Fibroblast of mammary gland (primary cell): ENCODE results near the gene VAV1.

Experiments
- DNase-seq: peaks from one replicate; pipeline ENCODE4 v3.0.0-alpha.2; 2010; ENCODE audit warnings: low read depth
- H3K4me3 ChIP-seq: 2 replicates; pipeline ENCODE4 v1.5.1; 2011; ENCODE audit warnings: low read depth, mild to moderate bottlenecking, low read length, moderate library complexity; ENCODE audit not compliant: control insufficient read depth
- TF ChIP-seq, protein P1 (sequence below): conservative IDR thresholded peaks from 2 replicates; pipeline ENCODE4 v1.5.1; 2011; ENCODE audit warnings: low read depth, low read length, inconsistent platforms; ENCODE audit not compliant: control insufficient read depth, insufficient read depth

Gene VAV1

GRCh38 chr19:6842871-6843607, 70.5 kb downstream of the VAV1 start:
- TF ChIP-seq, protein P1, sequence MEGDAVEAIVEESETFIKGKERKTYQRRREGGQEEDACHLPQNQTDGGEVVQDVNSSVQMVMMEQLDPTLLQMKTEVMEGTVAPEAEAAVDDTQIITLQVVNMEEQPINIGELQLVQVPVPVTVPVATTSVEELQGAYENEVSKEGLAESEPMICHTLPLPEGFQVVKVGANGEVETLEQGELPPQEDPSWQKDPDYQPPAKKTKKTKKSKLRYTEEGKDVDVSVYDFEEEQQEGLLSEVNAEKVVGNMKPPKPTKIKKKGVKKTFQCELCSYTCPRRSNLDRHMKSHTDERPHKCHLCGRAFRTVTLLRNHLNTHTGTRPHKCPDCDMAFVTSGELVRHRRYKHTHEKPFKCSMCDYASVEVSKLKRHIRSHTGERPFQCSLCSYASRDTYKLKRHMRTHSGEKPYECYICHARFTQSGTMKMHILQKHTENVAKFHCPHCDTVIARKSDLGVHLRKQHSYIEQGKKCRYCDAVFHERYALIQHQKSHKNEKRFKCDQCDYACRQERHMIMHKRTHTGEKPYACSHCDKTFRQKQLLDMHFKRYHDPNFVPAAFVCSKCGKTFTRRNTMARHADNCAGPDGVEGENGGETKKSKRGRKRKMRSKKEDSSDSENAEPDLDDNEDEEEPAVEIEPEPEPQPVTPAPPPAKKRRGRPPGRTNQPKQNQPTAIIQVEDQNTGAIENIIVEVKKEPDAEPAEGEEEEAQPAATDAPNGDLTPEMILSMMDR: no peak
- H3K4me3 ChIP-seq: no peak overlapping the region
- DNase-seq: no peak

DNA sequence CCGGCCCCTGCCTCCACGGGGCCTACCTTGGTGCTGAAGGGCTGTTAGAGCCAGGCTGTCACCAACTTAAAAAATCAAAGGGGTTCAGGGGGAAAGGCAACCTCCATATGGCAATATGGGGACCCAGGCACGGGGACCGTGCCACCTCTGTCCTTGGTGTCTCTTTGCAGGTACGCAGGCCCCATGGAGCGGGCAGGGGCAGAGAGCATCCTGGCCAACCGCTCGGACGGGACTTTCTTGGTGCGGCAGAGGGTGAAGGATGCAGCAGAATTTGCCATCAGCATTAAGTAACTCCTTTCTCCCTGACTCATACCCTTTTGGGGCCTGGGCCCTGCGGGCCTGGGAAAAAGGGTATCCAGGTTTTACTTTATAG, 75.3 kb downstream of the VAV1 start:
- H3K4me3 ChIP-seq: no peak overlapping the region
- TF ChIP-seq, protein P1: no peak
- DNase-seq: no peak

DNA sequence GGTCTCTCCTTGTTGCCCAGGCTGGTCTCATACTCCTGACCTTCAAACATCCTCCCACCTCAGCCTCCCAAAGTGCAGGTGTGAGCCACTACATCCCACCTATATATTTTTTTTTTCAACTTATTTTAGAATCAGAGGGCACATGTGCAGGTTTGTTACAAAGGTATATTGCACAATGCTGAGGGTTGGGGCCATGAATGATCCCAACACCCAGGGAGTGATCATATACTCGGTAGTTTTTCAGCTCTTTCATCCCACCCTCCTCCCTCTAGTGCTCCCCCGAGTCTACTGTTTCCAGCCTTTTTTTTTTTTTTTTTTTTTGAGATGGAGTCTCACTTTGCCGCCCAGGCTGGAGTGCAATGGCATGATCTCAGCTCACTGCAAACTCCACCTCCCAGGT, 76.5 kb downstream of the VAV1 start:
- TF ChIP-seq, protein P1: no peak
- H3K4me3 ChIP-seq: no peak overlapping the region
- no peak for DNase-seq

GRCh38 chr19:6849876-6850275, 77.4 kb downstream of the VAV1 start:
- no peak overlapping the region for H3K4me3 ChIP-seq
- TF ChIP-seq, protein P1: no peak
- no peak for DNase-seq

DNA sequence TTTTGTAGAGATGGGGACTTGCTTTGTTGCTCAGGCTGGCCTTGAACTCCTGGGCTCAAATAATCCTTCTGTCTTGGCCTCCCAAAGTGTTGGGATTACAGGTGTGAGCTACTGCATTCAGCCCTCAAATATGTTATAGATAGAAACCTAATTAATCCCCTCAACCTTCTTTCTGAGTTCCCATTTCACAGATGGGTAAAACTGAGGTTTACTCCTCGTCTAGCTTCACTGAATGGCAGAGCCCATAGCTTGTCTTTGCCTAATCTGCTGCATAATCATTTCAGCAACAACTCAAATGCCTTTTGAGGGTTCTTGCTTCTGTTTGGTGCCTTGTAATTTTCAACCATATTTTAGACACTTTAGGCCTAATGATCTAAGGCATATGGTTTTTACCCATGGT, 78.9 kb downstream of the VAV1 start:
- H3K4me3 ChIP-seq: no peak overlapping the region
- TF ChIP-seq, protein P1: no peak
- no peak for DNase-seq

DNA sequence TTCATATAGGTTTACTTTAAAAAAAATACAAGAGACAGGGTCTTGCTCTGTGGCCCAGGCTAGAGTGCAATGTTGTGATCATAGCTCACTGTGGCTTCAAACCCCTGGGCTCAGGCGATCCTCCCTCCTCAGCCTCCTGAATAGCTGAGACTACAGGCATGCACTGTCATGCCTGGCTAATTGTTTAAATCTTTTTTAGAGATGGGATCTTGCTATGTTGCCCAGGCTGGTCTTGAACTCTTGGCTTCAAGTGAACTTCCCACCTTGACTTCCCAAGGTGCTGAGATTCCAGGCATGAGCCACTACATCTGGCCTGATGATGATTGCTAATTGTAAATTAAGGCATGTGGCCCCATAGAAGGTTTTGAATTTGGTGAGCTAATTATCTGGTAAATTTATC, 79.5 kb downstream of the VAV1 start:
- no peak overlapping the region for H3K4me3 ChIP-seq
- DNase-seq: no peak
- TF ChIP-seq, protein P1: no peak

- H3K4me3 ChIP-seq: no peak overlapping the region
- TF ChIP-seq, protein P1: no peak
- DNase-seq: no peak
Measured at GRCh38 chr19:6853868-6854267, 81.4 kb downstream of the VAV1 start.
